ENCODE results near the gene EIF4G3. TPM values are rescaled to one million over a fixed set of nuclear protein-coding genes. Genes with fewer than 3 reads are reported as not detected.

The EIF4G3 gene
- total RNA-seq, 1 experiment from 2014 or later, result 72.0 TPM

GRCh38 chr1:21042929-21043605 lies 133.6 kb downstream of the EIF4G3 start:
- Histone ChIP-seq H4K8ac (replicated peaks; ENCODE audit: insufficient read length, low read depth, low read length) (no peak overlapping the region), H2BK5ac (ENCODE audit: insufficient read length, low read length) (no peak overlapping the region), H2BK120ac (ENCODE audit: low read depth, low read length, poor library complexity, severe bottlenecking) (no peak overlapping the region), H2BK12ac (ENCODE audit: insufficient read length, low read depth, low read length) (no peak overlapping the region), H3K18ac (ENCODE audit: insufficient read length, low read depth, low read length) (no peak overlapping the region), H3K23ac (ENCODE audit: insufficient read length, low read depth, low read length) (no peak overlapping the region), H3K4me1 (ENCODE audit: insufficient read depth, low read length) (no peaks in the 10 kb centered on the region), H3K56ac (ENCODE audit: insufficient read length, low read depth, low read length) (no peak overlapping the region), H3K79me2 (ENCODE audit: insufficient read depth, low read length) (no peaks in the 10 kb centered on the region; the same call in 1 of the 2 replicates), H3K9ac (ENCODE audit: extremely low read depth, insufficient read length, low read length) (no peak overlapping the region), H3K4ac (ENCODE audit: low read depth, low read length) (no peak overlapping the region), H4K91ac (ENCODE audit: insufficient read length, low read depth, low read length) (no peak overlapping the region), H3K14ac (ENCODE audit: insufficient read depth, low read length) (no peak overlapping the region), H3K27ac (ENCODE audit: insufficient read length, low read depth, low read length) (no peak overlapping the region), H2BK15ac (ENCODE audit: low read depth, low read length) (no peak overlapping the region), H3K27me3 (ENCODE audit: insufficient read depth, low read length) (no peaks in the 10 kb centered on the region), H3K23me2 (ENCODE audit: insufficient read length, low read depth, low read length, poor library complexity, severe bottlenecking) (no peaks in the 10 kb centered on the region), H3K9me3 (ENCODE audit: control insufficient read depth, low read depth, low read length) (no peaks in the 10 kb centered on the region), H4K5ac (ENCODE audit: insufficient read length, low read depth, low read length) (no peak overlapping the region), H2AFZ (ENCODE audit: low read length) (no peak overlapping the region), H4K20me1 (ENCODE audit: control insufficient read depth, insufficient read depth, insufficient read length) (no peaks in the 10 kb centered on the region), H2AK5ac (ENCODE audit: insufficient read length, low read length) (no peak overlapping the region), H2BK20ac (ENCODE audit: low read depth, low read length, poor library complexity, severe bottlenecking) (no peak overlapping the region), H3T11ph (ENCODE audit: low read length) (no peak overlapping the region), H3K79me1 (ENCODE audit: insufficient read depth, low read depth, low read length, poor library complexity, severe bottlenecking) (peaks cover 14% of the 10 kb centered on the region), H3K4me2 (ENCODE audit: insufficient read depth, insufficient read length, low read length) (no peak overlapping the region)
- H3K36me3 Mint-ChIP-seq (ENCODE audit: insufficient read depth in 1 of 3, low read depth in 3 of 3), result 0 out of 7 replicates have a peak, but pooled peaks cover 0 to 3% (median 0%) of the 10 kb centered on the region in 3 experiments
- no peak for DNase-seq
- no peaks in the 10 kb centered on the region for H3K9me3 Mint-ChIP-seq
- peak overlapping the region in 1 of 3 experiments; percentile 36; a peak in 2 of 7 replicates for H3K27ac Mint-ChIP-seq
- no peaks in the 10 kb centered on the region for H3K27me3 Mint-ChIP-seq (ENCODE audit: low read depth)
- no peak overlapping the region for H3K4me3 Mint-ChIP-seq
- no CpG with 5 or more reads among the region's 2 CpGs for WGBS (ENCODE audit: extremely low coverage, insufficient read length, low lambda C conversion rate)
- peaks cover 26 to 32% of the 10 kb centered on the region in 2 experiments for H3K4me1 Mint-ChIP-seq
- no peak for TF ChIP-seq CTCF (conservative IDR thresholded peaks at IDR 0.05)
